B cell (primary cell): ENCODE measurements around the gene HCST.

ENCODE experiments used
- CTCF ChIP-seq: fragments of 200-600 bp; IDR thresholded peaks from one replicate; pipeline ENCODE4 v1.8.0; 2022; ENCODE audit warnings: antibody characterized with exemption, mild to moderate bottlenecking
- EZH2 ChIP-seq: IDR thresholded peaks from 2 replicates; pipeline ENCODE4 v1.6.1; 2012; ENCODE audit warnings: borderline replicate concordance, low read depth, mild to moderate bottlenecking, moderate library complexity, low read length; ENCODE audit not compliant: insufficient read depth, poor library complexity, severe bottlenecking

DNA sequence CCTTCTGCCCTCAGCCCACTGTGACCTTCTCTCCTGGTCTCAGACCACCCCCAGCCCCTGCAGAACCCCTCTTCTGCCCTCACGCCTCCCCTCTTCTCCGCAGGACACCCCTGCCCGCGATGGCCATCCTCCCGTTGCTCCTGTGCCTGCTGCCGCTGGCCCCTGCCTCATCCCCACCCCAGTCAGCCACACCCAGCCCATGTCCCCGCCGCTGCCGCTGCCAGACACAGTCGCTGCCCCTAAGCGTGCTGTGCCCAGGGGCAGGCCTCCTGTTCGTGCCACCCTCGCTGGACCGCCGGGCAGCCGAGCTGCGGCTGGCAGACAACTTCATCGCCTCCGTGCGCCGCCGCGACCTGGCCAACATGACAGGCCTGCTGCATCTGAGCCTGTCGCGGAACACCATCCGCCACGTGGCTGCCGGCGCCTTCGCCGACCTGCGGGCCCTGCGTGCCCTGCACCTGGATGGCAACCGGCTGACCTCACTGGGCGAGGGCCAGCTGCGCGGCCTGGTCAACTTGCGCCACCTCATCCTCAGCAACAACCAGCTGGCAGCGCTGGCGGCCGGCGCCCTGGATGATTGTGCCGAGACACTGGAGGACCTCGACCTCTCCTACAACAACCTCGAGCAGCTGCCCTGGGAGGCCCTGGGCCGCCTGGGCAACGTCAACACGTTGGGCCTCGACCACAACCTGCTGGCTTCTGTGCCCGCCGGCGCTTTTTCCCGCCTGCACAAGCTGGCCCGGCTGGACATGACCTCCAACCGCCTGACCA is 37.2 kb downstream of the HCST start:
- TF ChIP-seq EZH2 (no peak), CTCF (no peak)
